Activated effector memory CD4-positive, alpha-beta T cell treated with anti-CD3 and anti-CD28 coated beads, Interleukin-2, amount 50 U/mL, for 16 hours (primary cell): Measurements from ENCODE around the gene TEC.

Source experiments
- DNase-seq: peaks from one replicate; pipeline ENCODE4 v3.0.0-alpha.2; 2020

The TEC gene

DNA sequence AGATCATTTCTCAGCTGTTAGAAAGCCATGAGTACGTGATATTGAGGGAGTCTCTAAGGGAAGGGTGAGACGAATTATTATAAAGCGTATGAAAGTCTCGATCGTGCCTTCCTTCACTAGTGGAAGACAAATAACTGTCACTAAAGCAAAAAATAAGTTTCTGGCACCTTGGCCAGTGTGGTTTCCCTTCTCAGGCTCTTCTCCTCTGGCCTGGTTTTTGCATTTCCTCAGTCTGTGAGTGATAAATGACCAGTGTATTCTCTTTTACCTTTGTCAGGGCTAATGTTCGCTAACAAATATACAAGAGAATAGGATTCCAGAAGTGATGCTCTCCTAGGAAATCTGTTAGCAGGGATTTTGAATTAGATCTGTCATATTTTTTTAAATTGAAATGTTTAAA, 155.2 kb downstream of the TEC start:
- no peak for DNase-seq

DNA sequence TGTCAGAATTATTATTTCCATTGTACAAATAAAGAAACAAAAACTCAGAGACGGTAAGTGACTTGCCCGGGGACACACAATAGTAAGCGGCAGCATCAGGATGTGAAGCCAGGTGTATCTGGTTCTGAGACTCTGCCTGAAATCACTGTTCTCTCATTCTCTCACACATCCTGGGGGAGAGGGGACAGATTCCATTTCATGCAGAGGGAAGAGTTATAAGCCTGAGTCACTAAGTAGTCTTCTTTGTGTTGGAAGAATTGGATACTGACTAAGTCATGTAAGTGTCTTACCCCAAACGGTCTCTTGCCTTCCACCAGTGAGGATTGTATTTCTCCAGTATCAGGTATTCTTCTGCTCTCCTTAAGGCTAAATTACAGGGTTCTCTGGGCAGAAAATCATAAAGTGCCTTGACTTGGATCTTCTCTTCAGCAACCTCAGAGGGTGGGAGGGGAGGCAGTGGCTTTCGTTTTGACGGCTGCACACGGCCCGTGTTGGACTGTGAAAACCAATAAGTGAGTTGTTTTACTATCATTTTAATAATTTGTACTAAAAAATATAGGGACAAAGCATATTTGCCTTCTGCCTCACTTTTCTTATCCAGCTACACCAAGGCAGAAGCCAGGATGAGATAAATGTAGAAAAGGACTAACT, 157.5 kb downstream of the TEC start:
- no peak for DNase-seq

DNA sequence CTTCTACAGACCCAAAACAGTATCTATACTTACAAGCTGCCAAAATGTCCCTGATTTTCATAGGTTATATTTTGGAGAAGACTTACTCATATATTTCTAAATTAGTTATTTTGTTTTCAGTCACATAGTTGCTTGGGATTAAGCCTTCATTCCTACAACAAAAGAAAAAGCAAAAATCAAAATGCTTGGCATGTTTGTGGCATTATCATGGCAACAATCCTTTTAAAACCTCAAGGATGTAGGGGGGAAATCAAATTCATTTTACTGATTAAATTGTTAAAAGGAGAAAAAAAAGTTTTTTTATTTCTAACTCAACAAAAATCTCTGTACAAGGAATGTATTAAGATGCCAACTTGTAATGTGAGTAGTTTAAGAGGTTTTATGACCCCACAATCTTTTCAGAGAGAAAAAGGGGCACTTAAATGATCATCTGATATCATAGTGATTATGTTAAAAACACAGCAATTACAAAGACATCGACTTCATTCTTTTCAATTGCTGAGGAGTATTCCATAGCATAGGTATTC, 159.1 kb downstream of the TEC start:
- DNase-seq, result no peak

DNA sequence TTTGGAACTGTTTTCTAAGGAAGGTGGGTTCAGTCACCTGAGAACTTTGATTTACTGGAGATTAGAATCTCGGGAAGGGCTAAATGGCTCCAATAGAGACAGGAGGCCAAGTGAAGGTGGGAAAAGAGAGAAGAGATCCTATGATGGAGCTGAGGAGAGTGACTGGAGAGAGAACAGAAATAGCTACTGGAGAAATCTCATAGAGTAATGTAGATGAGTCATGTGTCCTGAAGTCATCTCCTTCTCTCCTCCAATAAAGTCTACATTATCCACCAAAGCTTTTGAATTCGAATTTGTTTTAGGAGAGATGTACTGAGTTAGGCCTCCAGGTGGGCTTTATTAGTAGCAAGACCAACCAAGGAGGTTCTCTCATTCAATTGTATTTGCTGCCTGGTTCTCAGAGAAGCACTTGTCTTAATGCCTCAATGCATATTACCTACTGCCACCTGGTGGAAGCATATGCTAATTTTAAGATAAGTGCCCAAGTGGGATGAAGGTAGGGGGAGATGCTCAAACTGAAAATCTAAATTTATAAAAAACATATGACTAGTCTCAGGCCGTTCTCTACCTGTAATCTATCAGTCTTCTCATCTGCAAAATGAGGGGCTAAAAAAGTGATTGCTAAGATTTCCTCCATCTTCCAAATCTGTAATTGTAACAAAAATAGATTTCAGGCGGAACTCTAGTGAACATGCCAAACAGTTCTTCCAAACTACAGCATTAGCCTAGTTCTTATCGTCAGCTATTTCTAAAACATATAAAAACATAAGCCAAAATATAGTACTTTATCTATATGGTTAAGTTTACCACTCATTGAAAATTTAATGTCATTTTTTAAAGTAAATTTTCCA, 160.0 kb downstream of the TEC start:
- no peak for DNase-seq

DNA sequence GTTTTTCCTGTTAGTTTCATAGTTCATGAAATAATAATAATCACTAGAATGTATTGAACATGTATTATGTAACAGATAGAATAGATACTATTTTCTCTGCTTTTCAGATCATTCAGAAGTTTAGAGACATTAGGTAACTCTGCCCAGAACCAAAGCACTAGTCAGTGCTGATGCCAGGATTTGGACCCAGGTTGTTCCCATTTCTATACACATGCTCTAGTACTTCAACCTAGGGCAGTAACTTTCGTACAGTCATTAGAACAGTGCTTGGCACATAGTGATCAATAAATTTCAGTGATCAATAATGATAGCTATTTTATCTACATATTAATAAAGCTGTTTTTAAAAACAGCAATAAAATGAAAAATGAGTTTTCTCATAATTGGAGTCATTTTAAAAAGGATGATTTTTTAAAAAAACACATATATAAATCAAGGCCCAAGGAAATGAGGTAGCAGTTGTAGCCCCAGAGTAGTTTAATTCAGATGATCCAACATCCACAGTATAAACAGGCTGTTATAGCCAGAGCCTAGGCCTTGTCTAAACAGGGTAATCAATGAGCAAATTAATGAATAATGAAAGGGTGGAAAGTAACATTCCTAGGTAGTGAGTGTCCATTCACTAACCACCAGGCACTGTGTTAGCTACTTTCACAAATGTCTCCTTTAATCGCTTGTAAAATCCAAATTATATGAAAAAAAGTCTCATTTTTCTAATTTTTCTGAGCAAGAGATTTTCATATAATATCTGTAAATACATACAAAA, 161.1 kb downstream of the TEC start:
- no peak for DNase-seq

DNA sequence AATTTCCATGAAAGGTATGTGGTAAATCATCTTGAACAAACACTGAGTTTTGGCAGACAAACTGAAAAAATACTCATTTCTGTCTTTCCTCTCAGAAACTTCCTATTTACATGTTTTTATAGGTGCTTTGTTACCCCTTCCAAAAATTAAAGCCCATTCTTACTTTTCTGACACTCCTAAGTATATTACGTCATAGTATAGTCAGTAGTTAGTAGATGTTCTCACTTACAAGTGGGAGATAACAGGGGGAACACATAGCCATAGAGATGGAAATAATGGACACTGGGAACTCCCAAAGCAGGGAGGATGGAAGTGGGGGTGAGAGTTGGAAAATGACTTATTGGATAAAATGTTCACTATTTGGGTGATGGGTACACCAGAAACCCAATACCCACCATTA, 164.4 kb downstream of the TEC start:
- no peak for DNase-seq

DNA sequence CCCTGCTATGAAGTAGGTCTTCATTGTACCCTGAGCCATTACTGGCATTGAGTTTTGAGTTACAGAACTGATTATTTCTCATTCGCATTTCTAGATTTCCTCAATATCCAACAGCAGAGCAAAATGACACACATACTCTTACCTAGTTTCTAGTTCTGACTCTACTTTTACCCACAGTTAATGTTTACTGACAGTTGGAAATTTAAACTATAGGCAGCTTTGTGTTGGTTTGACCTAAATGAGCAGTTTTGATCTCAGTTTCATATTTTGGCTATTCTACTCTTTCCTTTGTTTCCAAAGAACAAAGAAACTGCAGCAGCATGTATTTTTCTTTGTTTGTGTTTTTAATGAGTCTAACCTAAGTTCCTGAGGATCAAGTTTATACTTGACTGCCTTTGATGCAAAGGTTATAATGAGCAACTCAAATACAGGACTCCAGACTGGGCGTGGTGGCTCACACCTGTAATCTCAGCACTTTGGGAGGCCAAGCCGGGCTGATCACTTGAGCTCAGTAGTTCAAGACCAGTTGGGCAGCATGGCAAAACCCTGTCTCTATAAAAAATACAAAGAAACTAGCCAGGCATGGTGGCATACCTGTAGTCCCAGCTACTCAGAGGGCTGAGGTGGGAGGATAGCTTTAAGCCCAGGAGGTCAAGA, 166.0 kb downstream of the TEC start:
- no peak for DNase-seq

DNA sequence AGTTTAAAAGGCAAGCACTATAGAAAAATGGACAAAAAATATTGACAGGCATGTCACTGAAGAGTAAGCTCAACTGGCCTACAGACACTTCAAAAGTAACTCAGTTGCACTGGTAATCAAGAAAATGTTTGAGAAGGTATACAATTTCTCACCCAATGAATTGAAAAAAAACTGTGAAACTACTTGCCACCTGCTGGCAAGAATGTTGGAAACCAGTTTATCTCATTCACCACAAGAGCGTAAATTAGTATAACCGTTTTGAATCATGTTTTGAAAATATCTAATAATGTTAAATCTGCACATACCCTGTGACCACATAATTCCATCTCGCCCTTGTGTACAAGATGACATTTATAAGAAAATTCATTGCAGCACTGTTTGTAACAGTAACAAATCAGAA, 167.3 kb downstream of the TEC start:
- no peak for DNase-seq

DNA sequence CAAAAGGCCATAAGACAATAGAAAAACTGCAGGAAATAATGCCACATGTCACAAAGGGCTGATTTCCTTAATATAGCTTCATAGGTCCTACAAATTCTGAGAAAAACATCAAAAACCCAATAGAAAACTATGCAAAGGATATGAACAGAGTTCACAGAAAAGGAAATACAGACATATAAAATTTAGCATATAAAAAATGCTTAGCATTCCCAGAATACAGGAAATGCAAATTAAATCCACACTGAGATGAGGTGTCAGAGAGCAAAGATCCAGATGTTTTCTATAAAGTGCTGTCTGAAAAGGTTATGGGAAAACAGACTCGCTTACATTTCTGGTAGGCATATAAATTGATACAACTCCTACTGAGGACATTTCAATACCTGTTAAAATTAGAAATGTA, 169.4 kb downstream of the TEC start:
- DNase-seq, result no peak

DNA sequence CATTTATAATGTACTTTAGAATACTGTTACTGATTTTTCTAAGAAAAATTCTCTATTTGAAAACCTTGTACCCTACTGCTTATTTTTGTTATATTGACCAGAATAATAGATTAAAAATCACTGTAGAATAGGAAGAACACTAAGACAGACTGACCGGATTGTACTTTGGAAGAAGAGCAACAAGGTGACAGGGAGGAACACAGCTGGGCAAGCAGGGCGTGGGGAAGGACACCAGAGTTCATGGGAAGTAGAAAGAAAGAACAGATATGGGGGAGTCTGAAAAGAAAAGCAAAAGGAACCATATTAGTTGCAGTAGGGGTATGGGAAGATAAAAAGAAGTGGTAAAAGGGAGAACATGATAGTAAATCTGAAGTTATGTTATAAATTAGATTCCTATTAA, 174.2 kb downstream of the TEC start:
- no peak for DNase-seq

DNA sequence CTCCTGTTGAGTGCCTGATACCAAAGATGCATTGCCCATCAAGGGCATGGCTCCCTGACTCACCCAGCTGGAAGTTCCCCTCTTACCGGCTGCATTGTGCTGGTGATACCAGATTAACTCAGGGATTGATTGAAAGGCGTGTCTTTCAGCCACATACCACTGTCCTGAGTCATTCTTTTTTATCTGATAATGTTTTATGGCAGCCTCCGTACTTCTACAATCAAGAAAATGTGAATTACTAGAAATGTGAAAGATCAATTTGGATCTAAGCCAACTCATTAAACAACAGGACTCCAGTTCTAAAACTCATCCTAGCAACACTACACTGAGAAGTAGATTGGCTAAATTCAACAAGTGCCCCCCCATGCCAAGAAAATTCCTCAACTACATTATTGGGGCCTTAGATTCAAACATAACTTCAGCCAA, 175.6 kb downstream of the TEC start:
- peak; percentile 70 for DNase-seq

DNA sequence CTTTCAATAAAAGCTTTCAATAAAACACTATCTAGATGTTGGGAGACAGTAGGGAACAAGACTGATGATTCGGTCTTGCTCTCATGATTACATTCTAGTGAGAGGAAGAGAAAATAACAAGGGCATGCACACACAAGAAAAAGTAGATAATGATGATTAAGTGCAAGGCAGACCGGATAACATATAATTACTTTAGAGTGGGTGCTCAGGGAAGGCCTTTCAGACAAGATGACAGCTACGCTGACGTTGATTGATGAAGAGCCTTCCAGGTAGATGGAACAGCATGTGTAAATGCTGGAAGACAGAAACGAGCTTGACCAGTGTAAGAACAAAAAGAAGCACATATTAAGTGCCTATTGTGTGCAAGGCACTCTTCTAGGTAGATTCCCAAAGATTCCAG, 179.0 kb downstream of the TEC start:
- DNase-seq, result no peak

DNA sequence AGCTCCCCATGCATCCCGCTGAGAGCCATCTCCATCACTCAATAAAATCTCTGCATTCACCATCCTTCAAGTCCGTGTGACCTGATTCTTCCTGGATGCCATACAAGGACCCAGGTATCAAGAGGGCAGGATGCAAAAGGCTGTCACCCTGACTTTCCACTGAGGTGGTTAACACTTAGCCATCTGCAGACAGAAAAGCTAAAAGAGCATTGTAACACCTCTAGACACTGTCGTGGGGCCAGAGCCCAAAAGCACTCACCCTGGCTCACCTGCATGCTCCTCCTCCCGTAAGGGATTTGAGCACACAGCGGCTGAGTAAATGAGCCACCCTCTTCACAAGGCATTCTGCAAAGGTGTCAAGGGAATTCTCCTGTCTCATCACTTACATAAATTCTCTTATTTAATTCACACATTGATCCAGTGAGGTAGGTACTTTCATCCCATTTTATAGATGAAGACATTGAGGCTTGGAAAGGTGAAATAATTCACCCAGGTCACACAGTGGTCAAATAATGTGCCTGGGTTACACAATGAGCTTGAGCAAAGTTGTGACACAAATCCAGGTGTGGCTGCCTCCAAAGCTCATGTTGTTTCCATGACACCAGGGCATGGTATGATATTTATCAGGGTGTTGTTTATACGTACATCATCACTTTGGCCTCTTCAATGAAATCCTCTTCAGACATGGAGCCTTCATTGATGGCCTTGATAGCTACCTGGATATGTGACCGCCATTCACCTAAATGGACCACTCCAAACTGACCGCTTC, 183.6 kb downstream of the TEC start:
- no peak for DNase-seq
